ENCODE data around the gene PRDM15.

- no peak for TF ChIP-seq EZH2 (IDR thresholded peaks at IDR 0.05; ENCODE audit: insufficient read depth, poor library complexity, severe bottlenecking)
- TF ChIP-seq EZH2phosphoT487 (IDR thresholded peaks at IDR 0.05; ENCODE audit: insufficient read depth, low read depth): no peak
Measured at GRCh38 chr21:41824466-41825207, 54.5 kb downstream of the PRDM15 start.
